ENCODE measurements around the gene STIMATE.

DNA sequence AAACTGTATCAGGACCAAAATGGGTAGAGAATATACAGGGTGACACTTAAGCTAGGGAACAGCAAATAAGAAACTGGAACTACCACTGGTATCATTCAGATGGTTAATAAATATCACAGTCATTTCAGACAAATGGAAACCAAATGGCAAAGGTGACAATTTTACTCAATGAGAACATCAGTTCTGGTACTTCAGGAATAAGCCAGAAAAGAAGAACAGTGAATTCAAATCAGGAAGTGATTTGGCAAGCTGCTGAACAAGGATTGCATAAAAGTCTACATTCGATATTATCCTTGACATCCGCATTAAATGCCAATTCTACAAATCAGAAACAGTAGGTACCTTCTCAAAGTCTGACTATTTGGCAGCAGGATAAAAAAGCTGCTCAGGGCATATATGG is 23.5 kb upstream of the STIMATE start:
- TF ChIP-seq CTCF (IDR thresholded peaks at IDR 0.05): no peak
- no peak for TF ChIP-seq POLR2AphosphoS5 (IDR thresholded peaks at IDR 0.05)
- no peak for TF ChIP-seq POLR2A (IDR thresholded peaks at IDR 0.05)
- TF ChIP-seq EP300 (IDR thresholded peaks at IDR 0.05): no peak
